ENCODE data around the gene BEX3.

DNA sequence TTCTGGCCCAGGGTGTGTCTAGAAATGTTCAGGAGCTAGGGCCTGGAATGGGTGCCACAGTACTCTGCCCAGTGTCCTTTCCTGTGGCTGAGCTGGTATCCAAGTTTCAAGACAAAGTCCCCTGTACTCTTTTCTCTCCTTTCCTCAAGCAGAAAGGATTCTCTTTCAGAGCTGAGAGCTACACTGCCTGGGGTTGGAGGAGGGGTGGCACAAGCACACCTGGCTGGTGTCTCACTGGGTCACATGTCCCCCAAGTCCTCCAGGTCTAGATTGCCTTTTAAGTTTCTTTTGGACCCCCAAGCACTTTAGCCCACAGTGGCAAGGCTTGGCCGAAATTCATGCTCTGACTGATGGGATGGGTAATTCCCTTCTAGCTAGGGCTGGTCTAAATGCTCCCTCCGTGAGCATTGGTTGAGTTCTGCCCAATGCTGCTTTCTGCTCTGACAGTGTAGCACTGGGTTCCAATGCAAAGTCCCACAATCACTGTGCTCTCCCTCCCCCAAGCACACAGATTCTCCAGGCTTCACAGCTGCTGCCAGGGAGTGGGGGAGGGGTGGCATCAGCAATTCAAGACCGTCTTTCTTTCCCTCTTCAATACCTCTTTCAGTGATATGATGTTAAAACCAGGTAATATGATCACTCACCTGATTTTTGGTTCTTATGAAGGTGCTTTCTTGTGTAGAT is 47.8 kb downstream of the BEX3 start:
- no peak for TF ChIP-seq POLR2A (IDR thresholded peaks at IDR 0.05)
- TF ChIP-seq, protein P1, sequence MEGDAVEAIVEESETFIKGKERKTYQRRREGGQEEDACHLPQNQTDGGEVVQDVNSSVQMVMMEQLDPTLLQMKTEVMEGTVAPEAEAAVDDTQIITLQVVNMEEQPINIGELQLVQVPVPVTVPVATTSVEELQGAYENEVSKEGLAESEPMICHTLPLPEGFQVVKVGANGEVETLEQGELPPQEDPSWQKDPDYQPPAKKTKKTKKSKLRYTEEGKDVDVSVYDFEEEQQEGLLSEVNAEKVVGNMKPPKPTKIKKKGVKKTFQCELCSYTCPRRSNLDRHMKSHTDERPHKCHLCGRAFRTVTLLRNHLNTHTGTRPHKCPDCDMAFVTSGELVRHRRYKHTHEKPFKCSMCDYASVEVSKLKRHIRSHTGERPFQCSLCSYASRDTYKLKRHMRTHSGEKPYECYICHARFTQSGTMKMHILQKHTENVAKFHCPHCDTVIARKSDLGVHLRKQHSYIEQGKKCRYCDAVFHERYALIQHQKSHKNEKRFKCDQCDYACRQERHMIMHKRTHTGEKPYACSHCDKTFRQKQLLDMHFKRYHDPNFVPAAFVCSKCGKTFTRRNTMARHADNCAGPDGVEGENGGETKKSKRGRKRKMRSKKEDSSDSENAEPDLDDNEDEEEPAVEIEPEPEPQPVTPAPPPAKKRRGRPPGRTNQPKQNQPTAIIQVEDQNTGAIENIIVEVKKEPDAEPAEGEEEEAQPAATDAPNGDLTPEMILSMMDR (IDR thresholded peaks at IDR 0.05) = no peak
